ENCODE measurements around the gene CTNNA3.

The CTNNA3 gene

DNA sequence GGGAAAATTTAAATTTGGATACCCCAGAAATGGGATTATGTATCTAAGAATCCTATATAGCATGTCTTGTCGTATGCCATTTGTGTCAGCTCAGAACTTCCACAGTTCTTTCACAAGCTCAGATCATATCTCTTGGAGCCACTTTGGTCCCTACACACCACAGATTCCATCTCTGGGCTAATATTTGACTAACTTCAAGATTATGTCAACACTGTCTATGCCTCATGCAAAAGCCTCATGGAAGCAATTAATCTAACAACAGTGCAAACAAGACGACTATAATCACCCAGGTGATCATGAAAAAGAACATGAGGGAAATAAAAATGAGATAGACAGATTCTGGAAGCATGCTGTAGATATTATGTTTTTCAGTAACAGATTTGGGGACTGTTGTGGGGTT is 581.0 kb downstream of the CTNNA3 start:
- DNase-seq (ENCODE audit: low read depth in 2 of 2) = no peak

DNA sequence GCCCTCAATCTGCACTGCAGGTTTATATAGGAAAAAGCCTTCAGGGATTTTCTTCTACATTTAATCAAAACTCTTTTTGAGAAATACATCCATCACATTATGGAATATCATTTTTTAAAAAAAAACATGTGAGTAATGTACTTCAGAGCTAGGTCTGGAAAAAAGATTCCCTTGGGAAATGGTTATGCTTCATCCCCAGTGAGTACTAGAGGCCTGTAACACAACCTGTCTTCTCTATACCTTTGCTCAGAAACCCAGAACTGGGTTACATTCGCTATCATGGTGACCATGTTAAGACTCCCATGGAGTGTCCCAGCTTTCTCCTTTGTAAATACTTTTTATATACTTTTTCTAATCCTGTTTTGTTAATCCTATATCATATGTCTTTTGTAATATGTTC is 583.2 kb downstream of the CTNNA3 start:
- DNase-seq (ENCODE audit: low read depth in 2 of 2) = no peak

DNA sequence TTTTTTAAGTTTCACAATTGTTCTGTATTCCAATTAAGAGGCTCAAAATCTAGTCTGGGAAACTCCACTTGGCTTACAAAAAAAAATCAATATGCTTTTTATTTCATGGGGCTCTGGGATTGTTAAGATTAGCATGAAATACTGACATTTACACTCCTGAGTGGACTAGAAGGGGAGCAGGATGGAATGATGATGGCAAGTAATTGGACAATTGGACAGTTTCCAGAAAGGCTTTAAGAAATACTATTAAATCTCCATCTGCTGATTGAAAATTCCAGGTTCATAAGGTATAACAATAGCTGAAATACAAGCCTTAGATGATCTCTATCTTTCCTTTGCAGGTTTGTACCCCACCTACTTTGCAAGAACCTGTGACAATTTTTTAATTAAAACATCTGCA is 585.7 kb downstream of the CTNNA3 start:
- no peak for DNase-seq (ENCODE audit: low read depth in 2 of 2)

DNA sequence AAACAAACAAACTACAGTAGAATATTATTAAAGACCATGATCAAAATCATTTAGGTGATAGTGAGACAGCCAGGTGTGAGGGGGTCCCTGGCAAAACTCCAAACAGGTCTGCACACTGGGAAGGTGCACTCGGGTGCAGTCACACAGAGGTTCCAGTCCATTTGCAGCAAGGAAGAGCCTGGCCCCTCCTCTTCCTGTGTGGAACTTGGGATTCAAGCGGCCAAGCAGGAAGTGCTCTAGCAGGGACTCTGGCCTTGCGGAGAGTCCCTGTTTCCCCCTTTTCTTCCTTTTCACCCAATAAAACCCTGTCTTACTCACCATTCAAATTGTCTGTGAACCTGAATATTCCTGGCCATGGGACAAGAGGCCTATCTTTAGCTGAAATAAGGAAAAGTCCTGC is 588.3 kb downstream of the CTNNA3 start:
- DNase-seq (ENCODE audit: low read depth in 2 of 2) = no peak

DNA sequence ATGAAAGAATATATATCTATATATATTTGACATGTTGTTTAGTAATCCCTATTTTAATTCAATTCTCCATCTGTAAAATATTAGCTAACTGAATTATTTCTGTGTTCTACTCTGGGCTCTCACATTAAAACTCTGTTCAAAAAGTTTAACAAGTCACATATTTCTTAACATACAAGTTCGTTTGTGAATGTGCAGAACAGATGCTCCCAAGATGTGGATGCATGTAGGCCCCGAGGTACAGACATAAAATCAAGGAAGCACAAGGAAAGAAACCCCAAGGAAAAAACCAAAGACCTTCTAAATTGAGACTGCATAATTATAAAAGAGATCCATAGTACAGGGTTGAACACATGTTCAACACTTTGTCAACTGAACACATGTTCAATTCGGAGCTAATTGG is 595.0 kb downstream of the CTNNA3 start:
- DNase-seq (ENCODE audit: low read depth in 2 of 2) = no peak

DNA sequence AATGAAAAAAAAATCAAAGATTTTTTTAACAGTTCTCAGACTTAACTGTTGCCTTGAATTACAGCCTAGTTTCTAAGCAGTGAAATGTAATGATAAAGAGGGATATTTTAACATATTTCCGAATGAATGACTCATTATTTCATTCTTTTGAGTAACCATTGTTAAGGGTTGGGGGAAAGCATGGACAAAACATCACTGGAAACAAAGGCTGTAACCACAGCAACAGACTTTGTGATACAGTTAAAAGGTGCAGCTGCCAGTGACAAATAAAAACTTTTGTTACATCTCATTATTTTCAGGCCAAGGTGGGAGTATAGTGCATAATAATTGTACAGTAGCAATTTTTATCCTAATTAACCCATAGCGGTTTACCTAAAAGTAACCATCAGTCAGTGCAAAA is 597.5 kb downstream of the CTNNA3 start:
- no peak for DNase-seq (ENCODE audit: low read depth in 2 of 2)

DNA sequence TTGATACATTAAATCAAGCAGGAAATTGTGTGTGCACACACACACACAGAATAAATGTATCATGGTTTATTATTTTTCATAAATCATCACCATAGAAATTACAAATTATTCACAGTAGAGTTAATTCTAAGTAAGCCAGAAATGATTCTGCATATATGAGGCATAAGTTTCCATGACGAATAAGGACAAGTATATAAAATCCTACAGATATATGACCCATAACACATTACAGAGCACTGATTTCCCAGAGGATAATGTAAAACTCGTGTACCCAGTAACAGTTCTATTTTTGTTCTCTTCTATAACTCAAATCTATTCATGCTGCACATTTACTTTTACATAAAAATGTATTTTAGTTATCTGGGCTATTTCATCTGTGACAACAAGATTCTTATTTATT is 600.5 kb downstream of the CTNNA3 start:
- DNase-seq (ENCODE audit: low read depth in 2 of 2) = no peak

DNA sequence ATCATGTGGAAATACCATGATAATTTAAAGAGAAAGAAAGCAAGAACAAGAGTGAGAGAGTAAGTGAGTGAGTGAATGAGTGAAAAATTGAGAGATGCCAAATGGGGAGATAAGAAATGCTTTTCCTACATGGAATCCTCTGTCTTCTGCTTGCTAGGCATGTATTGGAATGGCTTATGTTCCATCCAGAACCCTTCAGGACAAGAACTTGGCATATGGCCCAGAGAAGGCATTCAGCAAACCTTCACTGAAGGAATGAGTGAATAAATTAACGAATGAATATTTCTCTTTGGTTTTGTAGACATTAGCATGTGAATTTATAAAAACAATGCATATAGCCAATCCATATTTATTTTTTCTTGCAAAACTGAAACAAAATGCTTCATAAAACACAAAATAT is 608.0 kb downstream of the CTNNA3 start:
- no peak for DNase-seq (ENCODE audit: low read depth in 2 of 2)

DNA sequence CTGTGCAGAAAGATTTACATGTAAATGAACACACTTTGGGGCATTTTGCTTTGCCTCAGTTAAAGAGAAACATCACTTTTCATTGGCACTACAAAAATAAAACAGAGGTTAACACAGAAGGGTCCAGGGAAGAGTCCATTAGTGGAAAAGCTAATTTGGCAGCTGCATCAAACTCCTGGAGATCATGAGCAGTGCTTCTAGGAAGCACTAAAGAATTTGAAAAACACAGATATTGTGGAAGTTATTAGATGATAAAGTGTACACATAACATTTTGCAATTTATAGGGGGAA is 608.9 kb downstream of the CTNNA3 start:
- no peak for DNase-seq (ENCODE audit: low read depth in 2 of 2)

DNA sequence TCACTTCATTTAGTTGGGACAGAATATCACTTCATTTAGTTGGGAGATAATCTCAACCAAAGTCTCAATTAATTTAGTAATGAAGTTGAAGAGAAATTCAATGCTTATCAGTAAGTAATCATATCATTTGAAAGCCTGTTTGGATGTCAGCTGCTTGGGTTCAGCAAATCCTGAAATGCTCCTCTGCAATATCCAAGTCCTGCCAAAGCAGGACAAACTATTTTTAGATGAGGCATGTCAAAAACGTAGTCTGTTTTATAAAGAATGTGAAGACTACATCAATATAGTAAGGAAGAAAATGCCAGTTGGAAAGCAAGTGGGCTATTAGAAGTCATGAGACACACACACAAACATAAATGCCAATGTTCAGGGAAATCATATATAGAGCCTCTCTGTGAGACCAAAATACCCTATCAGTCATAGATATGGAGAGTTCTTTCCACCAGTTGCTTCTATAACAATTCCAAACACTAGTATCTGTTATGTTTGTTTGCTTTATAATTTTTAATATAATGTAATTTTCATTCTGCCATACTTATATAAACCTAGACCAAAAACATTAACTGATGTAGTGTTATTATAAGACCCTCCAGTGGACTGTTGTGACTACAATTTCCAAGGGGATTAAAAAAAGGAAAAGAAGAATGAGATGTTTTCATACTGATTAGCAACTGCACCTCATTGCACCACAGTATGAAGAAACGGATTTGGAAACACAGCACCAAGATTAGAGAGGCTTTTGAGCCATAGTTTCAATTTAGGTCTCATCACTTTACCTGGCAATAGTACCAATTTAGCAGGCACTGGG is 609.5 kb downstream of the CTNNA3 start:
- DNase-seq (ENCODE audit: low read depth in 2 of 2) = no peak

DNA sequence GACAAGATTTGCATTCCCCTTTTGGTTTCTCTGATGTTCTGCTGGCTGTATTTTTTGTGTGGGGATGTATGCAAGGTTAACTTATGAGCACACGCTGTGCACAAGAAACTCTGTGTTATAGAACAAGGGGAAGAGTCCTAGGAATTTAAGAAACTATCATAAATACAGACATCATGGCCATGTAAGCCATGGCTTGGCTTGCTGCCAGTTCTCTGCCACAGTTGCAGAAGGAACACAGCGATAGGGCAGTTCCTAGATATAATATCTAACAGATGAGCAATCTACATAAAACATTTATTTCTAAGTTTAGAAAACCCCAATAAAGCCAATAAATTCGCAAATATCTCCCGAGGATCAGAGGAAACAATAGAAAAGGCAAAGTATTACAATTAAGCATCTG is 616.9 kb downstream of the CTNNA3 start:
- DNase-seq (ENCODE audit: low read depth in 2 of 2) = no peak

DNA sequence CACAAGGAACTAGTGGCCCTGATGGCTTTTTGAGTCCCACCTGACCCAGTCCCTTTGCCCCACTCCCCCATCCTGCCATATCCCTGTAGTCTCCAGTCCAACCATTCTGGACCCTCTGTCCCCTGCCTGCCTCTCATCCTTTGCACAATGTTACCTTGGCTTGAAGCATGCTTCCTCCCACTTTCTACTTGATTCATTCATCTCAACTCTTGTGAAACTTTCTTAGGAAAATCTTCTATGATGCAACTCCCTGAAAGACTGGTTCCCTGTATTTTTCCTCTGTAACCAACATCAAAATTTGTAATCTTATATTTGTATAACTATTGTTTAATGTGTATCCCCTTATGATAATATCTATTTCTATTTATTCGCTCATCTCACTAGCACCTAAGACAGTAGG is 618.6 kb downstream of the CTNNA3 start:
- DNase-seq (ENCODE audit: low read depth in 2 of 2) = no peak

DNA sequence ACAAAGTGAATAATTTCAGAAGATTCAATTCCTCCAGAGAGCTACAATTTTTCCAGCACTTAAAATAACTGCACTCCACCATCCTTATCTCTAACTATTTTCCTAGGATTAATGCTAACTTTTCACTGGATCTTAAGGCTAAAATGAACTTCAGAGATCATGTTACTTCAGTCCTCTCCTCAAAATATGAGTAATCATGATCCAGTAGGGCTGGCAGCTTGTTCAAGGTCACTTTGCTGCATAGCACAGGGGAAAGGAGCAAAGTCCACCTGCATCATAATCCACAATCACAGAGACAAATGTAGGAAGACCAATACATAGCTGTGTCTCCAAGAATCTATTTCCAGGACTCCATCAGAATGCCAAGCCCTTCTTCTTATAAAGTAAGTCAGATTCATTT is 619.9 kb downstream of the CTNNA3 start:
- no peak for DNase-seq (ENCODE audit: low read depth in 2 of 2)

DNA sequence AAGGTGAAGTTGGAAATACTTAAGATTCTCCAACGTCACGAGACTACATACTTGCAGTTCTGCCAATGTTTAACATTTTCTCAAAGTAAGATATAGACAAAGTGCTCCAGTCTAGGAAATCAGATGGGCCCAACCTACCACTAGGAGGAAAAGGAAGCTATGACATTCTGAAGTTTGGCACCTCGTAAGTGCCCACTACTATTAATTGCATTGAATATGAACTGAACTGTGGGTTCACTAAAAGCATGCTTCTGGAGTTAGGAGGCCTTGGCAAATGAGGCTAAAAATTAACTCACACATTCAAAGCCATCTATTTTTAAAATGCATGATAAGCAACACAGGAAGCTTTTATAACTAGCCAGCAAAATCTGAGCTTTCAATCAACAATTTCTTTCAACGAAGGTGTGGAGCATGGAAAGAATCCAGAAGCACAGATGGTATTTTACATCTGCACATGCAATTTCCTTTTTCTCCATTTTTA is 620.5 kb downstream of the CTNNA3 start:
- no peak for DNase-seq (ENCODE audit: low read depth in 2 of 2)

DNA sequence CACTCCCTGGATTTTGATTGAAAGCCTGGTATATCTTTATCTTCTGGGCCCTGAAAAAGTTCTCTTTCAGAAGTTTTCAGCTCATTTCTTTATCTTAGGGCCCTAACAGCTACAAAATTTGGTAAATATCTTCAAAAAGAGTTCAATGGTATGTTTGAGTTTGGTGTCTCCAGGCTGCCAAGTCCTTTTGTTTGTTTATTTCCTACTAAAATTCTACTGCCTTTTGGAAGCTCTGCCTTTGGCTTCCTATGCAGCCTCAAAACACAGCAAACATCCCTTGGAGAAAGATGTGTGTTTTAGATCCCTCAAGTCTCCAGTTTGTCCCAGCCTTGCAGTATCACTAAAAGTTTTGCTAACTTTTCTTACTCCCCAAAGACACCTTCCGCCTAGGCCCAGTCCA is 623.3 kb downstream of the CTNNA3 start:
- DNase-seq (ENCODE audit: low read depth in 2 of 2) = no peak

DNA sequence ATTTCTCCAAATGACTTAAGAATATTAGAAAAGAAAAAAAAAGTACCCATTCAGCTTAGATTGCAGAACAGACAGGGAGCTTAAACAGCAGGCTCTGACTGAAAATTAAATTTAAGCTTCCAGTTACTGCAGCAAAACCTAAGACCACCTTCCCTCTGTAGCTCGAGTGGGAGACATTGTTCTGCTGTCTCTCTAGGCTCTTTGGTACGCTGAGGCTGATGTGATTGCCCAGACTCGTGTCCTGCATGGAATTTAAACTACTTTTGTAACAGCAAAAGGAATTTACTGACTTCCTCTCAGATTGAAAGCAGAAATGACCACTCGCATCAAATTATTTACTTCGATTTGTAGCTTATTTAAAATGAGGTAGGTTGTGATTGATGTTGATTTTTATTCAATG is 645.6 kb downstream of the CTNNA3 start:
- no peak for DNase-seq (ENCODE audit: low read depth in 2 of 2)

DNA sequence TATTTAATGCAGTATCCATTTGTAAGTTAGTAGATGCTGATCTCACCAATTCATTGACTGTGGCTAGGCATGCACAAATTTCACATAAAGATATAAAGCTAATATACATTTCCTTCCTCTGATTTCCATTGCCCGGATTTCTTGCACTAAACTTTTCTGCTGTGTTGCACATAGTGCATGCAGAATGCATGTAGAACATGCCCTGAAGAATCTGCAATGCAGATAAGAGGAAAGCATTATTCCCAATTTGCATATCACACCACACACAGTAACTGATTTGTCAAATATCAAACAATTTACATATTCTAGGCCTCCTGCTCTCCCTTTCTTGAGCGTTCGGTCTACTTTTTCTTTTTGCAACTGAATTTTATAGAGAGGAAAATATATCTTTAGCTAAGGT is 646.0 kb downstream of the CTNNA3 start:
- DNase-seq (ENCODE audit: low read depth in 2 of 2) = no peak

DNA sequence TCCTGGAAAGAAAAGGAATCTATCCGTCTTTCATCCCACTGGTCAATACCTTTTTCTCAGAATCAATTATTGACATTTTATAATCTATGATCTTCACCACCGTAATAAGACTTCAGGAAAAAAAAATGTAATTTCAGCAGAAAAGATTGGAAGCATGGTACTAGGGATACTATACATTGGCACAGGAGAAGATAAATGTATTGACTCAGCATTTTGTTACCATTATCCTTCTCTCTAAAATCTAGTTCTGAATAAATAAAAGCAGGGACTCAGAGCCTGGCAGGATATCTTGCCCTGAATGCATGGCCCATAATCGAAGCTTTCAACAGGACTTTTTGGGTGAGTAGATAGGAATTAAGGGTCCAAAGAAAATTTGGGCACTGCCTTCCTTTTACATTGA is 649.5 kb downstream of the CTNNA3 start:
- no peak for DNase-seq (ENCODE audit: low read depth in 2 of 2)

DNA sequence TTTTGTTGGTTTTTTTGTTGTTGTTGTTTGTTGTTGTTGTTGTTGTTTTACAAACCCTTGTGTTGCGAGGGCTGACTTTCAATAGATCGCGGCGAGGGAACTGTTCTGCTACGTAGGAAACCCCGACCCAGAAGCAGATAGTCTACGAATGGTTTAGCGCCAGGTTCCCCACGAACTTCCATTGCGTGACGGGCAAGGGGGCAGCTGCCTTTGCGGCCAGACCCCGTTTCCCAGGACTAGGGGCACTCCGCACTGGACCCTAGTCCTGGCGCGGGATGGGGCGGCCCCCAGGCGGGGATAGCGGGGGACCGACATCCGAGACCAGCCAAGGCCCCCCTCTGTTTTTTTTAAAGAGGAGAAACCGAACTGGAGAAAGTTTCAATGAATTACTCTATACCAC is 650.6 kb downstream of the CTNNA3 start:
- DNase-seq (ENCODE audit: low read depth in 2 of 2) = no peak

DNA sequence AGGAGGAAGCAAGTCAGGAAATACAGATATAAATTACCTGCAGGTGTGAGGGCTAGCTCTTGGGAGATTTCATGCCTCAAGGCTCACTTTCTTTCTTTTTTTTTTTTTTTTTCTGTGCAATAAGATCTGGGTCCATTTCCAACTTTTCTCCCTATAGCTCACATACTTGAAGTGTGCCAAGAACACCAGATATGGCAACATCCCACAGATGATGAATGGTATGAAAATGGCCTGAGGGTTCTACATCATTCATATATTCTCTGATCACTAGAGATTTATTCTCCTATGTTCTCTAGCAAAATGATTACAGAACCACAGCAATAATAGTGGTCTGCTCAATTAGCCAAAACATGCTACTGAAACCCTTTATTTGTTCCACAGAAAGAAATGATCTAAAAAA is 653.0 kb downstream of the CTNNA3 start:
- DNase-seq (ENCODE audit: low read depth in 2 of 2) = no peak

DNA sequence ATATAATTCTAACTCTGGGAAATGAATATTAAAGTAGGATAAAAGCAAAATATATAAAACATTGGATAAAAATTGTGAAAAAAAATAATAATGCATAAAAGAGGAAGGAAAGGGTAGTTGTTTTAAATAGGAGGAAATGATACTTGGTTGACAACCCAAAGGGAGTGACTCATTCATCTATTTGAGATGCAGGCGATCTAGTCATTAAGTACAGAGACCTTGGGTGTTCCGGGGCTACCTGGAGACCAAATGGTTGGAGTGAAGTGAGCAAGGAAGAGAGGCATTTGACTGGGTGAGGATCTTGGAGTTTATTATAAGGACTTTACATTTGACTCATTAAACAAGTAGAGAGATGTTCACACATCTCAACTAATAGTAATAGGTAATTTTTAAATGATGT is 659.2 kb downstream of the CTNNA3 start:
- DNase-seq (ENCODE audit: low read depth in 2 of 2) = no peak

DNA sequence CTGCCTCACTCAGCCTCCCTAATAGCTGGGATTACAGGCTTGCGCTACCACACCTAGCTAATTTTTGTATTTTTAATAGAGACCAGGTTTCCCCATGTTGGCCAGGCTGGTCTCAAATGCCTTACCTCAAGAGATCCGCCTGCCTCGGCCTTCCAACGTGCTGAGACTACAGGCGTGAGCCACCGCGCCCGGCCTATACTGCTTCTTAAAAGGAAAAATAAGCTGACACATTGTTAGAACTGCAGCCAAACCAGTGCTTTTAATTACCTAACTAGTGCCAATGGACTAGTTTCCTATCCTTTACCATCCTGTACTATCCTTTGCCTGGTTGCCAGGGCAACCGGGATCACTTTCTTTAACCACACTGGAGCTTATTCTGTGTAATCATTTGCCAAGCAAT is 662.1 kb downstream of the CTNNA3 start:
- DNase-seq (ENCODE audit: low read depth in 2 of 2) = no peak

DNA sequence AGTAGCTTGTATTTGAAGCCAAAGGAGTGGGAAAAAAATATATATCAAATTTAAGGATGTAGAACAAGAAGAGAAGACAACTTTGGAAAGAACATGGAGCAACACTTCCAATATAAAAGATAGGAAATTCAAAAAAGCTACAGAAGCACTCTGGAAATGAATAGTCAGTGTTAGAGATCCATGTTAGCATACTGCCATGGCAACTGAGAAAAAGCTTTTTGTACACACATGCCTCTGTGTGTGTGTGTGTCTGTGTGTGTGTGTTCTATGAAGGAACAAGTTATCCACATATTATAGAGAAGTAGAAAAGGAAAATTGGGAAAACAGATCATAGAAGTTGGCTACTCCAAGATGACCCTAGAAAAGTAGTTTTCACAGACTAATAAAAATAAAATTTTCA is 673.9 kb downstream of the CTNNA3 start:
- no peak for DNase-seq (ENCODE audit: low read depth in 2 of 2)

DNA sequence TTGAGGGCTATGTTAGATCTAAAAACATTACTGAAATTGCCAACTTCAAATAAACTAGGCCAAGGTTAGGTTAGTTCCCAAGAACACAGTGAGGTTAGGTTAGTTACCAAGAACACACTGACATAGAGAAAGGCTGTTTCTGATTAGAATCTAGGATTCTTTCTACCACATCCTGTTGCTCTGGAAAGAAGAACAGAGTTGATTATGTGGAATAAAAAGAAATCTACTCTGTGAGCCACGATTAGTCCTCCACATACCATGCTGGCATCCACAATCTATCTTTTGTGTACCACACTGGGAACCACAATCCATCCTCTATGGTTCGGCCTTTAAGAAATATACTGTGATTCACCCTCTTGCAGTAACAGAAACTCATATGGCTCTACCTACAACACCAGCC is 678.8 kb downstream of the CTNNA3 start:
- DNase-seq (ENCODE audit: low read depth in 2 of 2) = no peak
